Activated B cell treated with CpG ODN at 0.5 μM for 24 hours (primary cell): Measurements from ENCODE around the gene LRRC28. TPM values are rescaled to one million over a fixed set of nuclear protein-coding genes. Genes with fewer than 3 reads are reported as not detected.

ENCODE experiments used
- ATAC-seq: fragments of 200-7000 bp; cut with Tn5 transposase; one replicate; pipeline ENCODE4 v1.10.0; 2021; ENCODE audit warnings: low read depth, mild to moderate bottlenecking, moderate library complexity
- CTCF ChIA-PET: fragments of 350-600 bp; sonication (Branson Sonifier 250); formaldehyde crosslinking; loops from one replicate; lab custom pipeline; 2021; ENCODE audit warnings: antibody characterized with exemption; lab: Charles Lee
- POLR2A ChIA-PET: fragments of 350-600 bp; sonication (Branson Sonifier 250); formaldehyde crosslinking; loops from one replicate; lab custom pipeline; 2021; ENCODE audit warnings: antibody characterized with exemption; lab: Charles Lee
- DNase-seq: peaks from one replicate; pipeline ENCODE4 v3.0.0; 2022
- H3K27ac Mint-ChIP-seq: one replicate; pipeline ENCODE4 v1.8.0; 2020; ENCODE audit warnings: mixed read lengths
- H3K27me3 Mint-ChIP-seq: one replicate; pipeline ENCODE4 v1.8.0; 2021; ENCODE audit warnings: mixed read lengths
- H3K36me3 Mint-ChIP-seq: one replicate; pipeline ENCODE4 v1.8.0; 2021; ENCODE audit warnings: low read depth, mixed read lengths
- H3K4me1 Mint-ChIP-seq: one replicate; pipeline ENCODE4 v1.8.0; 2021; ENCODE audit warnings: mixed read lengths
- H3K4me3 Mint-ChIP-seq: one replicate; pipeline ENCODE4 v1.8.0; 2020; ENCODE audit warnings: mild to moderate bottlenecking, mixed read lengths
- H3K9me3 Mint-ChIP-seq: one replicate; pipeline ENCODE4 v1.8.0; 2020; ENCODE audit warnings: mixed read lengths
- CTCF ChIP-seq: fragments of 200-600 bp; IDR thresholded peaks from one replicate; pipeline ENCODE4 v1.8.0; 2022; ENCODE audit warnings: antibody characterized with exemption, mild to moderate bottlenecking
- intact Hi-C: fragments of 100-400 bp; cut with micrococcal nuclease; formaldehyde crosslinking; loops from one replicate; pipeline ENCODE4 v1.15.1; 2024
- total RNA-seq: library from RNA; stranded (reverse); gene quantifications from 2 replicates; pipeline ENCODE4 v1.2.3, GENCODE V29; 2022

LRRC28 gene
- total RNA-seq, 1 donor from 2014 or later, result 21.2 TPM

GRCh38 chr15:99249270-99249841 lies 1.9 kb upstream of the LRRC28 start, which contains the start of gene TTC23:
Gene TTC23 (minus strand): TSS chr15:99249581. CDS start chr15:99228712, 20,869 bp downstream.
- Mint-ChIP-seq H3K27me3 (no peaks in the 10 kb centered on the region), H3K4me3 (peak within 1 kb of the TSS; percentile 91), H3K9me3 (no peaks in the 10 kb centered on the region), H3K4me1 (peaks cover 29% of the 10 kb centered on the region), H3K36me3 (no peaks in the 10 kb centered on the region), H3K27ac (no peak within 1 kb of the TSS)
- DNase-seq (no peak), ATAC-seq (no peak)
- POLR2A ChIA-PET, result no interaction called here
- CTCF ChIA-PET, result no interaction called here
- no peak for TF ChIP-seq CTCF
- intact Hi-C loops, result no loop called here

GRCh38 chr15:99250001-99250400 lies 1.3 kb upstream of the LRRC28 start:
- ChIA-PET POLR2A (interaction anchor here (1.0 to 1.6 kb wide), 3 partner anchors 10 to 75 kb away, joined by 3 to 6 read pairs (median 5); no protein-coding TSS in a partner anchor), CTCF (no interaction called here)
- Mint-ChIP-seq H3K4me1 (peaks cover 29% of the 10 kb centered on the region), H3K27me3 (no peaks in the 10 kb centered on the region), H3K4me3 (no peak overlapping the region), H3K27ac (no peak overlapping the region), H3K36me3 (no peaks in the 10 kb centered on the region), H3K9me3 (no peaks in the 10 kb centered on the region)
- DNase-seq (no peak), ATAC-seq (no peak)
- TF ChIP-seq CTCF, result no peak
- intact Hi-C loops, result loop anchor here (2.0 to 5.0 kb wide), 2 partner anchors 601 to 677 kb away; partner anchors contain the start of gene IGF1R

GRCh38 chr15:99250494-99250856 lies 806 bp upstream of the LRRC28 start:
- H3K27ac Mint-ChIP-seq, result peak overlapping the region; percentile 89
- CTCF ChIA-PET, result no interaction called here
- no peaks in the 10 kb centered on the region for H3K27me3 Mint-ChIP-seq
- no peaks in the 10 kb centered on the region for H3K36me3 Mint-ChIP-seq
- intact Hi-C loops, result loop anchor here (2.0 to 5.0 kb wide), 2 partner anchors 602 to 677 kb away; partner anchors contain the start of gene IGF1R
- ATAC-seq (no peak), DNase-seq (no peak)
- no peaks in the 10 kb centered on the region for H3K9me3 Mint-ChIP-seq
- H3K4me3 Mint-ChIP-seq, result peak overlapping the region; percentile 91
- H3K4me1 Mint-ChIP-seq, result peaks cover 29% of the 10 kb centered on the region
- POLR2A ChIA-PET, result interaction anchor here (0.5 to 1.9 kb wide), 9 partner anchors 11 to 483 kb away, joined by 3 to 19 read pairs (median 5); partner anchors contain the start of genes LYSMD4 and SYNM
- no peak for TF ChIP-seq CTCF

- Mint-ChIP-seq H3K27ac (no peak overlapping the region), H3K36me3 (peaks cover 7% of the 10 kb centered on the region), H3K9me3 (no peaks in the 10 kb centered on the region), H3K27me3 (no peaks in the 10 kb centered on the region), H3K4me1 (peaks cover 29% of the 10 kb centered on the region), H3K4me3 (peak overlapping the region; percentile 91)
- no peak for TF ChIP-seq CTCF
- no peak for DNase-seq
- no peak for ATAC-seq
- ChIA-PET CTCF (interaction anchor here (1.4 to 1.6 kb wide), 3 partner anchors 20 to 504 kb away, joined by 3 to 7 read pairs (median 5); no protein-coding TSS in a partner anchor), POLR2A (interaction anchor here (1.9 kb wide), 1 partner anchor 481 kb away, joined by 19 read pairs; the partner anchor contains the start of gene LYSMD4)
- intact Hi-C loops, result loop anchor here (5.0 kb wide), 1 partner anchor 675 kb away; no protein-coding TSS in a partner anchor
These were observed 1.0 kb downstream of the LRRC28 start for GRCh38 chr15:99252326-99252725.

GRCh38 chr15:99253381-99254090 lies 2.3 kb downstream of the LRRC28 start:
- TF ChIP-seq CTCF, result no peak
- Mint-ChIP-seq H3K27ac (no peak overlapping the region), H3K4me3 (no peak overlapping the region), H3K9me3 (no peaks in the 10 kb centered on the region), H3K36me3 (peaks cover 19% of the 10 kb centered on the region), H3K4me1 (peaks cover 29% of the 10 kb centered on the region), H3K27me3 (no peaks in the 10 kb centered on the region)
- ChIA-PET POLR2A (no interaction called here), CTCF (interaction anchor here (1.1 to 2.1 kb wide), 3 partner anchors 19 to 480 kb away, joined by 3 to 8 read pairs (median 4); partner anchors contain the start of gene LYSMD4)
- DNase-seq (no peak), ATAC-seq (no peak)
- intact Hi-C loops, result loop anchor here (5.0 kb wide), 1 partner anchor 674 kb away; no protein-coding TSS in a partner anchor
